SU-DHL-6 (cell line): ENCODE data around the gene DIAPH3.

ENCODE experiments used
- CTCF ChIP-seq: fragments of 200-600 bp; sonication (generic); IDR thresholded peaks from one replicate; pipeline ENCODE4 v1.5.1; 2017; ENCODE audit warnings: antibody characterized with exemption, mild to moderate bottlenecking, low read length, moderate library complexity; ENCODE audit not compliant: insufficient read depth, poor library complexity, severe bottlenecking
- EZH2phosphoT487 ChIP-seq: fragments of 200-600 bp; sonication (generic), shearing (Covaris generic); conservative IDR thresholded peaks from 2 replicates; pipeline ENCODE4 v1.6.1; 2018; ENCODE audit warnings: mild to moderate bottlenecking, antibody characterized with exemption, low read length, moderate library complexity, mixed read lengths

DNA sequence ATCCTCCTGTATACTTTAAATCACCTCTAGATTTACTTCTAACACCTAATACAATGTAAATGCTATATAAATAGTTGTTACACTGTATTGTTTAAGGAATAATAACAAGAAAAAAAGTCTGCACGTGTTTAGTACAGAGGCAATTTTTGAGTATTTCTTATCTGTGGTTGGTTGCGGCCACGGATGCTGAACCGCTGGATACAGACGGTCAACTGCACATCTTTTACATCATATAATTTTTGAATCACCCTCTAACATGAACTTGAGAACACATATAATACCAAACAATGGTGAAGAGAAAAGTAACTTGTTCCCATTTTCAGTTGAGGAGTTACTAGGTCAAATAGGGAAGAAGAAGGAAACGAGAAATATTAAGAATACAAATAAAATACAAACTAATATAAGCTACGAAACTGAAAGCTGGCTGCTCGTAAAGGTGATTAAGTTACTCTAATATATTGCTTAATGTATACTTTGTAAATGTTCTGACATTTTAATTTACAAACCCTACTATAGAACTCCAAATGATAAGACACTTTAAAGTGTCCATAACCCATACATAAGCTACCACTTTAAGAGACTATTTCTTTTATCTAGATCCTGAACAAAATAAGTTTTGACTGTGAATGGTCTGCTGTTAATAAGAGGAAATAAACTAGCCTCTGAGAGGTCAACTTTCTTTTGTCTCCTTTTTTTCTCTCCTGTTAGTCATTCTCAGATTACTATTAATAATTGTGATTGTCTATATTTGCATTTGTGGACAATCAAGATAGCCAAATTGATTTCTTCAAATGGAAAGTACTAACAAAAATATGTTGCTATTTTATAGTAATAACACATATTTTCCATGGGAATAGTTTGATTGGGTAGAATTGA is 457.4 kb downstream of the DIAPH3 start:
- no peak for TF ChIP-seq CTCF
- TF ChIP-seq EZH2phosphoT487, result no peak
